ENCODE results near the gene FBXO9. TPM values are rescaled to one million over a fixed set of nuclear protein-coding genes. Genes with fewer than 3 reads are reported as not detected.

Gene FBXO9
- total RNA-seq, 4 donors from 2014 or later, result 58.5 to 95.5 (median 73.1) TPM

DNA sequence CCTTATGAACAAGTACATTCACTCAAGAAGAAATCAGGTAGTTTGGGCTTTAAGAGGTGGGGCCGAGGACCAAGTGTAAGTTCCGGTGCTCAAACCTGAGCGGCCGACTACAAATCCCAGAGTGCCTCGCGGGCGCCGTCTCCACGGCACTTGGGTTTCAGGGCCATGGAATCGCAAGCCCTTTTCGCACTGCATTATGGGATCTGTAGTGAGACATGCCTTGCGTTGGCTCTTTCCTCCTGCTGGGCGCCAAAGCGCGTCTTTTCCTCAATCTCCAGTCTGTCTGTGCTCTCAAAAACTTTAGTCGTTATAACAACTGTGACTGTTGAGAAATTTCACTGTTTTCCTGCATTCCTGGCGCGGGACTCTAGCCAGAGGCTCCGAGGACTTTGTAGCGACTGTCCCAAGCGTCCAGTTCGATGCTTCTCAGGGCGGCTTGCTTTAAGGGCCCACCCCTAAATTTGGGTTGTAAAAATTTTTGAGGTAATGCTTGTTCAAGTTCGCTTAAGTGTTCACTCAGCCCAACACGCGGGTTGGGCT lies 408 bp upstream of the FBXO9 start:
- H3K36me3 ChIP-seq, result peaks cover 0 to 6% (median 0%) of the 10 kb centered on the region in 4 donors
- H3K27me3 ChIP-seq, result no peaks in the 10 kb centered on the region
- H3K9me3 ChIP-seq, result no peaks in the 10 kb centered on the region
- intact Hi-C loops (cut with DNase I), result no loop called here
- H3K4me3 ChIP-seq, result peak overlapping the region; percentile 76 to 93 (median 81)
- H3K4me1 ChIP-seq, result peaks cover 39 to 68% (median 65%) of the 10 kb centered on the region in 4 donors
- TF ChIP-seq, protein P1, sequence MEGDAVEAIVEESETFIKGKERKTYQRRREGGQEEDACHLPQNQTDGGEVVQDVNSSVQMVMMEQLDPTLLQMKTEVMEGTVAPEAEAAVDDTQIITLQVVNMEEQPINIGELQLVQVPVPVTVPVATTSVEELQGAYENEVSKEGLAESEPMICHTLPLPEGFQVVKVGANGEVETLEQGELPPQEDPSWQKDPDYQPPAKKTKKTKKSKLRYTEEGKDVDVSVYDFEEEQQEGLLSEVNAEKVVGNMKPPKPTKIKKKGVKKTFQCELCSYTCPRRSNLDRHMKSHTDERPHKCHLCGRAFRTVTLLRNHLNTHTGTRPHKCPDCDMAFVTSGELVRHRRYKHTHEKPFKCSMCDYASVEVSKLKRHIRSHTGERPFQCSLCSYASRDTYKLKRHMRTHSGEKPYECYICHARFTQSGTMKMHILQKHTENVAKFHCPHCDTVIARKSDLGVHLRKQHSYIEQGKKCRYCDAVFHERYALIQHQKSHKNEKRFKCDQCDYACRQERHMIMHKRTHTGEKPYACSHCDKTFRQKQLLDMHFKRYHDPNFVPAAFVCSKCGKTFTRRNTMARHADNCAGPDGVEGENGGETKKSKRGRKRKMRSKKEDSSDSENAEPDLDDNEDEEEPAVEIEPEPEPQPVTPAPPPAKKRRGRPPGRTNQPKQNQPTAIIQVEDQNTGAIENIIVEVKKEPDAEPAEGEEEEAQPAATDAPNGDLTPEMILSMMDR (IDR thresholded peaks at IDR 0.05), result peak in 1 of 3 experiments; percentile 21
- peak; percentile 5 for TF ChIP-seq POLR2A (IDR thresholded peaks at IDR 0.05; ENCODE audit: low read depth)
- peak; percentile 76 to 89 for TF ChIP-seq POLR2AphosphoS5 (IDR thresholded peaks at IDR 0.05)
- TF ChIP-seq EP300 (IDR thresholded peaks at IDR 0.05), result no peak
- WGBS, result 0% methylated on average over 23 of the region's 26 CpGs
- DNase-seq (ENCODE audit: extremely low spot score), result peak; percentile 99
- peak overlapping the region; percentile 93 to 96 (median 94) for H3K27ac ChIP-seq (replicated peaks in 1 of 4)

DNA sequence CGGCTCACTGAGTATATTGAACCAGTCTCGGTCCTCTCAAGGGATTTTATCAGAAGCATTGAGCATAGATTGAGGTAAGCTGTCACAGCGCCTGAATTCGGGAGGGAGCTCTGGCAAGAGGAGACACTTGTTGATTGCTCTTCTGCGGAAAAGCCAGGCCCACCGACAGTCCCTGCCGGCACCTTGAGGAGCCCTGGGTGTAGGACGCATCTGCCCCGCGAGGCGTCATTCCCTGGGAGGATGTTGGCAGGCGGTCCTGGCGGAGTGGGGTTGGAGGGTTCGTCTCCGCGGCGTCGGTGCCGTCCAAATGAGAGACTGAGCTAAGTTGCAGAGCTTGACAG lies 843 bp downstream of the FBXO9 start:
- Histone ChIP-seq H3K36me3 (peaks cover 0 to 8% (median 0%) of the 10 kb centered on the region in 4 donors), H3K9me3 (no peaks in the 10 kb centered on the region), H3K27ac (replicated peaks in 1 of 4) (peak overlapping the region; percentile 93 to 96 (median 94)), H3K4me1 (peaks cover 29 to 64% (median 61%) of the 10 kb centered on the region in 4 donors), H3K4me3 (peak overlapping the region; percentile 76 to 93 (median 81)), H3K27me3 (no peaks in the 10 kb centered on the region)
- peak; percentile 41 to 54 for TF ChIP-seq POLR2AphosphoS5 (IDR thresholded peaks at IDR 0.05)
- no peak for TF ChIP-seq EP300 (IDR thresholded peaks at IDR 0.05)
- TF ChIP-seq, protein P1 (IDR thresholded peaks at IDR 0.05), result peak in 1 of 3 experiments; percentile 11
- intact Hi-C loops (cut with DNase I), result no loop called here
- WGBS, result 0% methylated on average over 2 of the region's 19 CpGs
- DNase-seq (ENCODE audit: extremely low spot score), result no peak

DNA sequence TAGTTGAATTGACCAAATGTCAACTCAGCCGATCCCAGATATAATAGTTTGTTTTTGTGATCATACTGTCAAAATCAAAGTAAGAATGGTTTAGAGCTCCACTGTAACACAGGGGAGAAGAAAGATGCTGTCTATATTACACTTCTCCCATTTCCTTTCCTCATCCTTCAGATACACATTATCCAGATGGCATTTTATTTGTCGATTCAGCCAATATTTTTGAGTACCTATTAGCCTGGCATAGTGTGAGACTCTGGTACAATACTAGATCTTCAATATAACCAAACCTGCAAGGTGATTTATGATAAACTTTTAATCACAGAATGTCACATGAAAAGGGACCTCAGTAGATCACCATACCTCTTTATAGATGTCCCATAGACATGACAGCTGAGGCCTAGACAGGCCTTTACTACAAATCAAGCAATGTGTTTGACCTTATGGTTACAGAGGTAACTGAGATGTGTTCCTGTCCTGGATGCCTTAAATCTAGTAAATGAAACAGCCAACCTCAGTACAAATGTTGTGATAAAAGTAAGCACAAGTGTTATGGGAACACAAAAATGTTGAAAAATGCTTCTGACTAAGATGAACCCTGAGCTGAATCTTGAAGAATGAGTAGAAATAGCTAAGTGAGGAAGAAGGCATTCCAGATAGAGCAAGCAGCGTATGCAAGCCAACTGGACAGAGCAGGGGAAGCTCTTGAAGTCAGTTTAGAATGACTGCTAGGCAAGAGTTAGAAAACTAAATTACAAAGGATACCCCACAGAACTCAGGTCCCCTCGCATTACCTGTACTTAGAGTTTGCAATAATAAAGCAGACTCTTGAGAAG lies 1.9 kb downstream of the FBXO9 start:
- H3K36me3 ChIP-seq, result peaks cover 0 to 17% (median 5%) of the 10 kb centered on the region in 4 donors
- intact Hi-C loops (cut with DNase I), result no loop called here
- peaks cover 27 to 63% (median 59%) of the 10 kb centered on the region in 4 donors for H3K4me1 ChIP-seq
- no peaks in the 10 kb centered on the region for H3K27me3 ChIP-seq
- TF ChIP-seq, protein P1 (IDR thresholded peaks at IDR 0.05), result no peak
- WGBS, result 67% methylated on average over 4 of the region's 4 CpGs
- H3K9me3 ChIP-seq, result no peaks in the 10 kb centered on the region
- DNase-seq (ENCODE audit: extremely low spot score), result no peak
- peak overlapping the region; percentile 76 to 93 (median 81) for H3K4me3 ChIP-seq
- H3K27ac ChIP-seq (replicated peaks in 1 of 4), result peak overlapping the region; percentile 93 to 96 (median 94)

DNA sequence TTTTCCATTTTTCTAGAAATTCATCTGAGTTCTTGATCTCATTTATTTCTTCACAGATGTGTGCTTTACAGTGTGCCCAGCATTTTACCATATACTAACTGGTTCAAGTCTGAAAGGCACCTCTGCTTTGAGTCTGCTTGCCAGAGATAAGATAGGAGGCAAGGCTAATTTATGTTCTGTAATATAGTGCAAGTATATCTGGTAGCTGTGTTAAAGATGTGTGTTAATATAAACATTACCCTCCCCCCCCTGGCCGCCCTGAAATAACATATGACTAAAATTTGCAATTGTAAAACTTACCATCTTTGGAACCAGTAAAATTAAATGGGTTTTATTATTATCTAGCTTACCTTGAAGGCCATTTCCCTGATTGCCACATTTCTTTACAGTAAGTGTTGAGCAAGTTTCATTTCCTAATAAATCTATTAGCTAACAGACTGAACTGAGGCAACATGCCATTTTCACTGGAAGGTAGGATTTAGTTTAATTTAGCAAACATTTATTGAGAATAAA lies 2.7 kb downstream of the FBXO9 start:
- TF ChIP-seq, protein P1 (IDR thresholded peaks at IDR 0.05), result no peak
- TF ChIP-seq POLR2AphosphoS5 (IDR thresholded peaks at IDR 0.05) (no peak), POLR2A (IDR thresholded peaks at IDR 0.05; ENCODE audit: low read depth) (no peak), EP300 (IDR thresholded peaks at IDR 0.05) (no peak)
- no peak overlapping the region for H3K4me3 ChIP-seq
- intact Hi-C loops (cut with DNase I), result no loop called here
- no peak for DNase-seq (ENCODE audit: extremely low spot score)
- H3K27ac ChIP-seq (replicated peaks in 1 of 4), result peak overlapping the region in 1 of 4 donors; percentile 95
- peaks cover 23 to 55% (median 53%) of the 10 kb centered on the region in 4 donors for H3K4me1 ChIP-seq
- no peaks in the 10 kb centered on the region for H3K9me3 ChIP-seq
- 94% methylated on average over 1 of the region's 1 CpG for WGBS
- peaks cover 5 to 25% (median 11%) of the 10 kb centered on the region in 4 donors for H3K36me3 ChIP-seq
- H3K27me3 ChIP-seq, result no peaks in the 10 kb centered on the region
